Loucy (cell line): ENCODE measurements around the gene OTOP1.

Experiments used
- EZH2phosphoT487 ChIP-seq: fragments of 200-600 bp; IDR thresholded peaks from 2 replicates; pipeline ENCODE4 v1.6.1; 2018; ENCODE audit warnings: antibody characterized with exemption, mild to moderate bottlenecking, moderate library complexity, borderline replicate concordance
- TF ChIP-seq, protein P1 (sequence below): fragments of 200-600 bp; sonication (generic); conservative IDR thresholded peaks from 2 replicates; pipeline ENCODE4 v1.5.1; 2014; ENCODE audit warnings: mild to moderate bottlenecking, antibody characterized with exemption, low read length

DNA sequence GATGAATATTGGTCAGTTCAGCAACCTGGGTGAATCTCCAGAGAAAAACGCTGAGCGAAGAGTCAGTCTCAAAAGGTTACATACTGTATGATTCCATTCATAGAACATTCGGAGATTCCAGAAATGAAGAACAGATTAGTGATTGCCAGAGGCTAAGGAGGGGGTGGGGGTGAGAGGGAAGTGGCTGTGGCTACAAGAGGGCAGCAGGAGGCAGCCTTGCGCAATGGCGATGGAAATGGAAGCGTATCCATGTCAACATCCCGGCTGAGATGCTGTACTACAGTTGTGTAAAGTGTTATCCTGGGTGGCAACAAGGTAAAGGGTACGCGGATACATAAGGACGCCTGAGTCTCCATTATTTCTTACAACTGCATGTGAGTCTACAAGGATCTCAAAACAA is 45.2 kb upstream of the OTOP1 start:
- TF ChIP-seq, protein P1, sequence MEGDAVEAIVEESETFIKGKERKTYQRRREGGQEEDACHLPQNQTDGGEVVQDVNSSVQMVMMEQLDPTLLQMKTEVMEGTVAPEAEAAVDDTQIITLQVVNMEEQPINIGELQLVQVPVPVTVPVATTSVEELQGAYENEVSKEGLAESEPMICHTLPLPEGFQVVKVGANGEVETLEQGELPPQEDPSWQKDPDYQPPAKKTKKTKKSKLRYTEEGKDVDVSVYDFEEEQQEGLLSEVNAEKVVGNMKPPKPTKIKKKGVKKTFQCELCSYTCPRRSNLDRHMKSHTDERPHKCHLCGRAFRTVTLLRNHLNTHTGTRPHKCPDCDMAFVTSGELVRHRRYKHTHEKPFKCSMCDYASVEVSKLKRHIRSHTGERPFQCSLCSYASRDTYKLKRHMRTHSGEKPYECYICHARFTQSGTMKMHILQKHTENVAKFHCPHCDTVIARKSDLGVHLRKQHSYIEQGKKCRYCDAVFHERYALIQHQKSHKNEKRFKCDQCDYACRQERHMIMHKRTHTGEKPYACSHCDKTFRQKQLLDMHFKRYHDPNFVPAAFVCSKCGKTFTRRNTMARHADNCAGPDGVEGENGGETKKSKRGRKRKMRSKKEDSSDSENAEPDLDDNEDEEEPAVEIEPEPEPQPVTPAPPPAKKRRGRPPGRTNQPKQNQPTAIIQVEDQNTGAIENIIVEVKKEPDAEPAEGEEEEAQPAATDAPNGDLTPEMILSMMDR: 0 out of 2 replicates have a peak, but pooled peaks have one; percentile 14
- no peak for TF ChIP-seq EZH2phosphoT487
